IMR-90 (cell line): ENCODE results near the gene RCL1. TPM values are rescaled to one million over a fixed set of nuclear protein-coding genes. Genes with fewer than 3 reads are reported as not detected.

Experiments used
- ATAC-seq: fragments of 200-7000 bp; cut with Tn5 transposase; 2 replicates; pipeline ENCODE4 v1.9.1; 2020; ENCODE audit warnings: low read depth, mild to moderate bottlenecking, moderate library complexity
- BruUV-seq: library from RNA; stranded (reverse); fragments of 400-500 nt; replicated peaks from 2 replicates; lab custom pipeline; 2021; lab: Mats Ljungman, UMichigan
- CTCF ChIA-PET: fragments of 300-600 bp; formaldehyde crosslinking; extraction: SDS; loops from one replicate; lab custom pipeline; 2021; ENCODE audit warnings: antibody characterized with exemption; lab: Yijun Ruan, JAX
- POLR2A ChIA-PET: fragments of 300-600 bp; sonication (Branson Sonifier 250); formaldehyde crosslinking; loops from one replicate; lab custom pipeline; 2022; ENCODE audit warnings: antibody characterized with exemption; ENCODE audit not compliant: unreplicated experiment; lab: Charles Lee
- DNase-seq: peaks from one replicate; pipeline ENCODE4 v3.0.0; 2013
- H2AFZ ChIP-seq: replicated peaks from 2 replicates; pipeline ENCODE3; 2013; ENCODE audit warnings: low read length, mild to moderate bottlenecking; ENCODE audit not compliant: poor library complexity
- H2AK5ac ChIP-seq: 2 replicates; pipeline ENCODE4 v1.6.1; 2013; ENCODE audit warnings: low read depth, low read length, inconsistent platforms
- H2AK9ac ChIP-seq: replicated peaks from 2 replicates; pipeline ENCODE3; 2013; ENCODE audit warnings: mild to moderate bottlenecking, low read depth, low read length, moderate library complexity; ENCODE audit not compliant: poor library complexity
- H2BK120ac ChIP-seq: 2 replicates; pipeline ENCODE4 v1.6.1; 2013; ENCODE audit warnings: low read depth, low read length, inconsistent platforms
- H2BK15ac ChIP-seq: 3 replicates; pipeline ENCODE4 v1.6.1; 2013; ENCODE audit warnings: low read depth, low read length, inconsistent platforms
- H2BK20ac ChIP-seq: 2 replicates; pipeline ENCODE4 v1.6.1; 2013; ENCODE audit warnings: low read depth, mild to moderate bottlenecking, inconsistent platforms, low read length, moderate library complexity
- H2BK5ac ChIP-seq: 2 replicates; pipeline ENCODE4 v1.6.1; 2013; ENCODE audit warnings: mild to moderate bottlenecking, low read depth, low read length, inconsistent platforms; ENCODE audit not compliant: poor library complexity, severe bottlenecking
- H3K14ac ChIP-seq: replicated peaks from 2 replicates; pipeline ENCODE4 v1.6.1; 2013; ENCODE audit warnings: low read depth, low read length, inconsistent platforms
- H3K18ac ChIP-seq: 2 replicates; pipeline ENCODE4 v1.6.1; 2013; ENCODE audit warnings: low read depth, low read length, control low read depth
- H3K23ac ChIP-seq: 2 replicates; pipeline ENCODE4 v1.6.1; 2013; ENCODE audit warnings: low read depth, low read length, inconsistent platforms
- H3K27ac ChIP-seq: 2 replicates; pipeline ENCODE4 v1.5.1; 2013; ENCODE audit warnings: mild to moderate bottlenecking, control low read depth, low read length; ENCODE audit not compliant: insufficient read depth
- H3K27me3 ChIP-seq: 2 replicates; pipeline ENCODE4 v1.6.1; 2013; ENCODE audit warnings: low read length; ENCODE audit not compliant: control insufficient read depth, insufficient read depth
- H3K36me3 ChIP-seq: 2 replicates; pipeline ENCODE4 v1.6.1; 2013; ENCODE audit warnings: low read length, mixed read lengths; ENCODE audit not compliant: control insufficient read depth, insufficient read depth
- H3K4ac ChIP-seq: 2 replicates; pipeline ENCODE4 v1.6.1; 2013; ENCODE audit warnings: low read depth, low read length, inconsistent platforms
- H3K4me1 ChIP-seq: 2 replicates; pipeline ENCODE4 v1.6.1; 2013; ENCODE audit warnings: low read length, mixed read lengths; ENCODE audit not compliant: control insufficient read depth, insufficient read depth
- H3K4me2 ChIP-seq: 2 replicates; pipeline ENCODE4 v1.6.1; 2013; ENCODE audit warnings: low read depth, mild to moderate bottlenecking, control low read depth, low read length, moderate library complexity
- H3K4me3 ChIP-seq: 2 replicates; pipeline ENCODE4 v1.5.1; 2013; ENCODE audit warnings: low read depth, mild to moderate bottlenecking, control low read depth, low read length, moderate library complexity; ENCODE audit not compliant: insufficient read depth
- H3K56ac ChIP-seq: 2 replicates; pipeline ENCODE4 v1.6.1; 2013; ENCODE audit warnings: low read length, inconsistent platforms; ENCODE audit not compliant: insufficient read depth; ENCODE audit errors: extremely low read depth
- H3K79me1 ChIP-seq, 2 experiments: 2 replicates each; pipeline ENCODE4 v1.6.1; 2013; ENCODE audit warnings: low read length in 2 of 2, inconsistent platforms in 1 of 2, low read depth in 1 of 2
- H3K9ac ChIP-seq: 2 replicates; pipeline ENCODE4 v1.6.1; 2013; ENCODE audit warnings: low read depth, low read length, control low read depth
- H3K9me1 ChIP-seq: 2 replicates; pipeline ENCODE4 v1.6.1; 2013; ENCODE audit warnings: low read length, inconsistent platforms; ENCODE audit not compliant: insufficient read depth
- H3K9me3 ChIP-seq: 2 replicates; pipeline ENCODE4 v1.6.1; 2013; ENCODE audit warnings: low read length; ENCODE audit not compliant: control insufficient read depth, insufficient read depth
- H4K20me1 ChIP-seq: 2 replicates; pipeline ENCODE4 v1.6.1; 2013; ENCODE audit warnings: low read length, inconsistent platforms; ENCODE audit not compliant: insufficient read depth
- H4K5ac ChIP-seq: 2 replicates; pipeline ENCODE4 v1.6.1; 2013; ENCODE audit warnings: mild to moderate bottlenecking, low read depth, low read length, control low read depth
- H4K8ac ChIP-seq, 2 experiments: 2 replicates each; pipeline ENCODE4 v1.6.1; 2013; ENCODE audit warnings: low read depth in 2 of 2, low read length in 2 of 2, control low read depth in 1 of 2, inconsistent platforms in 1 of 2
- H4K91ac ChIP-seq: 2 replicates; pipeline ENCODE4 v1.6.1; 2013; ENCODE audit warnings: low read depth, low read length, inconsistent platforms; ENCODE audit not compliant: insufficient read depth
- BHLHE40 ChIP-seq: fragments of 150-350 bp; IDR thresholded peaks from 2 replicates; pipeline ENCODE4 v1.6.1; 2016; ENCODE audit warnings: mild to moderate bottlenecking, low read depth, low read length
- CHD1 ChIP-seq: IDR thresholded peaks from 2 replicates; pipeline ENCODE4 v1.6.1; 2012; ENCODE audit warnings: low read depth, low read length, improper control_type of control experiment
- FOS ChIP-seq: fragments of 150-350 bp; IDR thresholded peaks from 2 replicates; pipeline ENCODE4 v1.6.1; 2016; ENCODE audit warnings: low read depth, low read length
- MAFK ChIP-seq: IDR thresholded peaks from 2 replicates; pipeline ENCODE4 v1.6.1; 2012; ENCODE audit warnings: low read depth, low read length, improper control_type of control experiment
- MAZ ChIP-seq: IDR thresholded peaks from 2 replicates; pipeline ENCODE4 v1.6.1; 2012; ENCODE audit warnings: low read depth, mild to moderate bottlenecking, low read length, improper control_type of control experiment, moderate library complexity, borderline replicate concordance
- MXI1 ChIP-seq: IDR thresholded peaks from 2 replicates; pipeline ENCODE4 v1.6.1; 2012; ENCODE audit warnings: low read depth, mild to moderate bottlenecking, low read length, moderate library complexity, borderline replicate concordance
- NFE2L2 ChIP-seq: fragments of 150-350 bp; IDR thresholded peaks from 2 replicates; pipeline ENCODE4 v1.6.1; 2016; ENCODE audit warnings: low read depth, mild to moderate bottlenecking, low read length
- POLR2A ChIP-seq: IDR thresholded peaks from 2 replicates; pipeline ENCODE4 v1.6.1; 2012; ENCODE audit warnings: mild to moderate bottlenecking, low read depth, low read length
- RAD21 ChIP-seq: IDR thresholded peaks from 2 replicates; pipeline ENCODE4 v1.6.1; 2012; ENCODE audit warnings: low read length, improper control_type of control experiment
- RCOR1 ChIP-seq: IDR thresholded peaks from 2 replicates; pipeline ENCODE4 v1.6.1; 2012; ENCODE audit warnings: mild to moderate bottlenecking, low read length, improper control_type of control experiment; ENCODE audit not compliant: insufficient replicate concordance
- RFX5 ChIP-seq: IDR thresholded peaks from 2 replicates; pipeline ENCODE4 v1.8.0; 2012; ENCODE audit warnings: low read depth, mild to moderate bottlenecking, low read length, moderate library complexity
- SMC3 ChIP-seq: fragments of 150-350 bp; IDR thresholded peaks from 2 replicates; pipeline ENCODE4 v1.6.1; 2016; ENCODE audit warnings: low read depth, mild to moderate bottlenecking, antibody characterized with exemption, low read length, moderate library complexity
- WGBS, 2 experiments: methylation state at CpG; one replicate each; pipeline versions ENCODE4 v1.1.5 to v1.1.7; 2013; ENCODE audit warnings: missing lambda C conversion rate in 2 of 2; ENCODE audit not compliant: insufficient read length in 1 of 2; ENCODE audit errors: extremely low coverage in 2 of 2; 5-methylcytosine and 5-hydroxymethylcytosine counted together
- dilution Hi-C: fragments of 300-500 bp; cut with HindIII; formaldehyde crosslinking; loops from one replicate; pipeline ENCODE4 v1.14.3; 2018; ENCODE audit warnings: low sequenced_read_pairs; ENCODE audit not compliant: unreplicated experiment
- in situ Hi-C: fragments of 300-500 bp; cut with MboI; formaldehyde crosslinking; loops from 3 replicates; pipeline ENCODE4 v1.14.3; 2019; ENCODE audit warnings: low sequenced_read_pairs, inconsistent platforms, mixed read lengths
- intact Hi-C: fragments of 100-400 bp; cut with micrococcal nuclease; formaldehyde crosslinking; loops from 2 replicates; pipeline ENCODE4 v1.10.0; 2022
- polyA plus RNA-seq, 3 experiments: library from polyadenylated mRNA; depleted of rRNA; stranded (reverse); fragments of >200 nt; gene quantifications; 2 replicates each; pipeline ENCODE4 v1.2.3, GENCODE V29; 2012; ENCODE audit warnings: low replicate concordance in 1 of 3
- total RNA-seq: library from RNA; depleted of rRNA; stranded (reverse); fragments of >200 nt; gene quantifications from 2 replicates; pipeline ENCODE4 v1.2.3, GENCODE V29; 2012
- TF ChIP-seq, protein P1 (sequence below): conservative IDR thresholded peaks from 2 replicates; pipeline ENCODE4 v1.5.1; 2012; ENCODE audit warnings: mild to moderate bottlenecking, low read depth, low read length, improper control_type of control experiment
- TF ChIP-seq, protein P2 (sequence below): fragments of 150-350 bp; IDR thresholded peaks from 2 replicates; pipeline ENCODE4 v1.6.1; 2017; ENCODE audit warnings: mild to moderate bottlenecking, antibody characterized with exemption, low read length, low read depth
- TF ChIP-seq, protein P3 (sequence below): fragments of 150-350 bp; IDR thresholded peaks from 2 replicates; pipeline ENCODE4 v1.6.1; 2016; ENCODE audit warnings: low read depth, mild to moderate bottlenecking, low read length, moderate library complexity, borderline replicate concordance

Gene RCL1
- total and polyA plus RNA-seq, 2 of the 4 experiments (the other 2 are of a cell fraction), result 12.3 to 13.8 TPM

DNA sequence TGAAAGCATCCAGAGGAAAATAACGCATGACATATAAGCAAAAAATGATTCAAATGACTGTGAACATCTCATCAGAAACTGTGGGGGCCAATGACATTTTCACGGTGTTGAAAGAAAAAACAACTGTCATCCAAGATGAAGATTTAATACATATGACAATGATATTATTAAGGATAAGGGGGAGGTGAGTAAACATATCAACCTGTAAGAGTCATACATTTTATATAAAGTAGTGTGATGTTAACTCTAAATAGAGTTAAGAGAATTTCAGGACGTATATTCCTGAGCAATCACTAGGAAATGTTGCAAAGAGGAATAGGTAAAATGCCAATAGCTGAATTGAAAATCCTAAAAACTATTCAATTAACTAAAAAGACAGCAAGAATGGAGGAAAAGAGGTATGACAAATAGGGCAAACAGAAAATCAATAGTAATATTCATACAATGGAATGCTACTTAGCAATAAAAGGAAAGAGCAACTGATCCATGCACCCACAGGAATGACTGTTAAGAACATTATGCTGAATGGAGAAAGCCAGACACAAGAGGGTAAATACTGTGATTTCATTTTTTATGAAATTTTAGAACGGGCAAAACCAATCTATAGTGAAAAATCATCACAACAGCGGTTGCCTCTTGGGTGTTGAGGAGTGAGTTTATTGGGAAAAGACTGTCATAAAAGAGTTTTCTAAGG, 99.9 kb downstream of the RCL1 start:
- no peak overlapping the region for H3K4ac ChIP-seq
- no peak for ATAC-seq
- no peak overlapping the region for H2BK15ac ChIP-seq
- H3K23ac ChIP-seq, result no peak overlapping the region
- no peak overlapping the region for H3K4me3 ChIP-seq
- H3K27me3 ChIP-seq, result no peaks in the 10 kb centered on the region
- CTCF ChIA-PET, result no interaction called here
- H3K9me1 ChIP-seq, result no peaks in the 10 kb centered on the region
- no peak overlapping the region for H3K27ac ChIP-seq
- BruUV-seq, result no TSS peak
- no peak overlapping the region for H3K9ac ChIP-seq
- no peak overlapping the region for H2AK9ac ChIP-seq
- H3K56ac ChIP-seq, result no peak overlapping the region
- dilution Hi-C loops, result no loop called here
- no peaks in the 10 kb centered on the region for H4K20me1 ChIP-seq
- no peak overlapping the region for H2AK5ac ChIP-seq
- H2AFZ ChIP-seq, result no peak overlapping the region
- intact Hi-C loops, result no loop called here
- no peak overlapping the region for H3K4me2 ChIP-seq
- H2BK120ac ChIP-seq, result no peak overlapping the region
- no peak for TF ChIP-seq POLR2A
- TF ChIP-seq, protein P1, sequence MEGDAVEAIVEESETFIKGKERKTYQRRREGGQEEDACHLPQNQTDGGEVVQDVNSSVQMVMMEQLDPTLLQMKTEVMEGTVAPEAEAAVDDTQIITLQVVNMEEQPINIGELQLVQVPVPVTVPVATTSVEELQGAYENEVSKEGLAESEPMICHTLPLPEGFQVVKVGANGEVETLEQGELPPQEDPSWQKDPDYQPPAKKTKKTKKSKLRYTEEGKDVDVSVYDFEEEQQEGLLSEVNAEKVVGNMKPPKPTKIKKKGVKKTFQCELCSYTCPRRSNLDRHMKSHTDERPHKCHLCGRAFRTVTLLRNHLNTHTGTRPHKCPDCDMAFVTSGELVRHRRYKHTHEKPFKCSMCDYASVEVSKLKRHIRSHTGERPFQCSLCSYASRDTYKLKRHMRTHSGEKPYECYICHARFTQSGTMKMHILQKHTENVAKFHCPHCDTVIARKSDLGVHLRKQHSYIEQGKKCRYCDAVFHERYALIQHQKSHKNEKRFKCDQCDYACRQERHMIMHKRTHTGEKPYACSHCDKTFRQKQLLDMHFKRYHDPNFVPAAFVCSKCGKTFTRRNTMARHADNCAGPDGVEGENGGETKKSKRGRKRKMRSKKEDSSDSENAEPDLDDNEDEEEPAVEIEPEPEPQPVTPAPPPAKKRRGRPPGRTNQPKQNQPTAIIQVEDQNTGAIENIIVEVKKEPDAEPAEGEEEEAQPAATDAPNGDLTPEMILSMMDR, result no peak
- TF ChIP-seq, protein P2, sequence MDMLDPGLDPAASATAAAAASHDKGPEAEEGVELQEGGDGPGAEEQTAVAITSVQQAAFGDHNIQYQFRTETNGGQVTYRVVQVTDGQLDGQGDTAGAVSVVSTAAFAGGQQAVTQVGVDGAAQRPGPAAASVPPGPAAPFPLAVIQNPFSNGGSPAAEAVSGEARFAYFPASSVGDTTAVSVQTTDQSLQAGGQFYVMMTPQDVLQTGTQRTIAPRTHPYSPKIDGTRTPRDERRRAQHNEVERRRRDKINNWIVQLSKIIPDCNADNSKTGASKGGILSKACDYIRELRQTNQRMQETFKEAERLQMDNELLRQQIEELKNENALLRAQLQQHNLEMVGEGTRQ, result no peak
- TF ChIP-seq CHD1, result no peak
- TF ChIP-seq RFX5, result no peak
- TF ChIP-seq FOS, result no peak
- TF ChIP-seq RCOR1, result no peak
- no peak for TF ChIP-seq MAFK
- TF ChIP-seq, protein P3, sequence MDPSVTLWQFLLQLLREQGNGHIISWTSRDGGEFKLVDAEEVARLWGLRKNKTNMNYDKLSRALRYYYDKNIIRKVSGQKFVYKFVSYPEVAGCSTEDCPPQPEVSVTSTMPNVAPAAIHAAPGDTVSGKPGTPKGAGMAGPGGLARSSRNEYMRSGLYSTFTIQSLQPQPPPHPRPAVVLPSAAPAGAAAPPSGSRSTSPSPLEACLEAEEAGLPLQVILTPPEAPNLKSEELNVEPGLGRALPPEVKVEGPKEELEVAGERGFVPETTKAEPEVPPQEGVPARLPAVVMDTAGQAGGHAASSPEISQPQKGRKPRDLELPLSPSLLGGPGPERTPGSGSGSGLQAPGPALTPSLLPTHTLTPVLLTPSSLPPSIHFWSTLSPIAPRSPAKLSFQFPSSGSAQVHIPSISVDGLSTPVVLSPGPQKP, result no peak
- no peak for TF ChIP-seq SMC3
- TF ChIP-seq MAZ, result no peak
- TF ChIP-seq NFE2L2, result no peak
- TF ChIP-seq BHLHE40, result no peak
- no peak for TF ChIP-seq RAD21
- no peak for TF ChIP-seq MXI1
- no peak for DNase-seq
- H3K14ac ChIP-seq, result no peak overlapping the region
- H2BK5ac ChIP-seq, result no peak overlapping the region
- no CpG with 5 or more reads among the region's 5 CpGs for WGBS, 2 experiments
- no peaks in the 10 kb centered on the region for H3K9me3 ChIP-seq
- no peak overlapping the region for H4K91ac ChIP-seq
- POLR2A ChIA-PET, result no interaction called here
- no peak overlapping the region for H3K18ac ChIP-seq
- no peaks in the 10 kb centered on the region for H3K36me3 ChIP-seq
- no peak overlapping the region for H4K8ac ChIP-seq
- H3K4me1 ChIP-seq, result no peaks in the 10 kb centered on the region
- no peaks in the 10 kb centered on the region for H3K79me1 ChIP-seq
- no peak overlapping the region for H4K5ac ChIP-seq
- H2BK20ac ChIP-seq, result no peak overlapping the region
- in situ Hi-C loops, result no loop called here
